ENCODE measurements around the gene YIF1B.

Gene YIF1B

GRCh38 chr19:38323291-38323690 is 7.5 kb upstream of the YIF1B start:
- no peak for DNase-seq (ENCODE audit: low read depth in 1 of 2, low spot score in 1 of 2)
- in situ Hi-C loops (cut with HindIII; ENCODE audit: low pct_unique_long_range_greater_than_20kb, low sequenced_read_pairs), result no loop called here
- no peak for TF ChIP-seq JUND (IDR thresholded peaks at IDR 0.05; ENCODE audit: low read depth)

- in situ Hi-C loops (cut with HindIII; ENCODE audit: low pct_unique_long_range_greater_than_20kb, low sequenced_read_pairs), result no loop called here
- peak in 1 of 2 experiments; percentile 73 for DNase-seq (ENCODE audit: low read depth in 1 of 2, low spot score in 1 of 2)
- no peak for TF ChIP-seq JUND (IDR thresholded peaks at IDR 0.05; ENCODE audit: low read depth)
Measured at GRCh38 chr19:38321646-38322196, 6.0 kb upstream of the YIF1B start.

GRCh38 chr19:38320969-38321339 is 5.2 kb upstream of the YIF1B start:
- in situ Hi-C loops (cut with HindIII; ENCODE audit: low pct_unique_long_range_greater_than_20kb, low sequenced_read_pairs), result no loop called here
- DNase-seq (ENCODE audit: low read depth in 1 of 2, low spot score in 1 of 2), result no peak
- no peak for TF ChIP-seq JUND (IDR thresholded peaks at IDR 0.05; ENCODE audit: low read depth)

- DNase-seq (ENCODE audit: low read depth in 1 of 2, low spot score in 1 of 2), result peak; percentile 73 to 89
- in situ Hi-C loops (cut with HindIII; ENCODE audit: low pct_unique_long_range_greater_than_20kb, low sequenced_read_pairs), result no loop called here
- no peak for TF ChIP-seq JUND (IDR thresholded peaks at IDR 0.05; ENCODE audit: low read depth)
Measured at GRCh38 chr19:38319421-38320258, 3.9 kb upstream of the YIF1B start, which contains the start of gene KCNK6. Gene KCNK6, plus strand, starts transcription at chr19:38319845. Its CDS starts 106 bp downstream, at chr19:38319951.

- no peak for TF ChIP-seq JUND (IDR thresholded peaks at IDR 0.05; ENCODE audit: low read depth)
- in situ Hi-C loops (cut with HindIII; ENCODE audit: low pct_unique_long_range_greater_than_20kb, low sequenced_read_pairs), result no loop called here
- no peak for DNase-seq (ENCODE audit: low read depth in 1 of 2, low spot score in 1 of 2)
Measured at GRCh38 chr19:38318660-38319059, 2.9 kb upstream of the YIF1B start.

GRCh38 chr19:38317104-38317612 is 1.4 kb upstream of the YIF1B start:
- DNase-seq (ENCODE audit: low read depth in 1 of 2, low spot score in 1 of 2), result no peak
- in situ Hi-C loops (cut with HindIII; ENCODE audit: low pct_unique_long_range_greater_than_20kb, low sequenced_read_pairs), result no loop called here
- no peak for TF ChIP-seq JUND (IDR thresholded peaks at IDR 0.05; ENCODE audit: low read depth)

- in situ Hi-C loops (cut with HindIII; ENCODE audit: low pct_unique_long_range_greater_than_20kb, low sequenced_read_pairs), result no loop called here
- TF ChIP-seq JUND (IDR thresholded peaks at IDR 0.05; ENCODE audit: low read depth), result no peak
- DNase-seq (ENCODE audit: low read depth in 1 of 2, low spot score in 1 of 2), result no peak
Measured at GRCh38 chr19:38316477-38317067, 825 bp upstream of the YIF1B start.

GRCh38 chr19:38310986-38311385 is 4.8 kb downstream of the YIF1B start:
- DNase-seq (ENCODE audit: low read depth in 1 of 2, low spot score in 1 of 2), result no peak
- in situ Hi-C loops (cut with HindIII; ENCODE audit: low pct_unique_long_range_greater_than_20kb, low sequenced_read_pairs), result no loop called here
- no peak for TF ChIP-seq JUND (IDR thresholded peaks at IDR 0.05; ENCODE audit: low read depth)

- no peak for DNase-seq (ENCODE audit: low read depth in 1 of 2, low spot score in 1 of 2)
- no peak for TF ChIP-seq JUND (IDR thresholded peaks at IDR 0.05; ENCODE audit: low read depth)
- in situ Hi-C loops (cut with HindIII; ENCODE audit: low pct_unique_long_range_greater_than_20kb, low sequenced_read_pairs), result no loop called here
Measured at GRCh38 chr19:38310279-38310670, 5.5 kb downstream of the YIF1B start.

GRCh38 chr19:38309615-38310278 is 6.0 kb downstream of the YIF1B start:
- TF ChIP-seq JUND (IDR thresholded peaks at IDR 0.05; ENCODE audit: low read depth), result no peak
- no peak for DNase-seq (ENCODE audit: low read depth in 1 of 2, low spot score in 1 of 2)
- in situ Hi-C loops (cut with HindIII; ENCODE audit: low pct_unique_long_range_greater_than_20kb, low sequenced_read_pairs), result no loop called here

- in situ Hi-C loops (cut with HindIII; ENCODE audit: low pct_unique_long_range_greater_than_20kb, low sequenced_read_pairs), result no loop called here
- no peak for DNase-seq (ENCODE audit: low read depth in 1 of 2, low spot score in 1 of 2)
- TF ChIP-seq JUND (IDR thresholded peaks at IDR 0.05; ENCODE audit: low read depth), result no peak
Measured at GRCh38 chr19:38308926-38309614, 6.7 kb downstream of the YIF1B start.
